ENCODE results near the gene AGAP5.

The AGAP5 gene

GRCh38 chr10:73627300-73627699 is 70.6 kb downstream of the AGAP5 start:
- Histone ChIP-seq H3K4me3 (ENCODE audit: control insufficient read depth in 1 of 7, extremely low read depth in 1 of 7, insufficient read depth in 4 of 7, low read depth in 2 of 7, low read length in 6 of 7) (peak overlapping the region in 1 of 7 experiments; percentile 11), H3K27ac (ENCODE audit: insufficient read depth in 1 of 2, low read depth in 1 of 2, low read length in 2 of 2, poor library complexity in 1 of 2, severe bottlenecking in 2 of 2) (peak overlapping the region in 1 of 2 experiments; percentile 99), H3K4me1 (ENCODE audit: control extremely low read depth in 1 of 4, control insufficient read depth in 4 of 4, insufficient read depth in 4 of 4, low read length in 3 of 4) (peaks cover 8 to 18% (median 13%) of the 10 kb centered on the region in 4 experiments), H3K36me3 (ENCODE audit: control insufficient read depth in 4 of 4, insufficient read depth in 4 of 4, low read length in 3 of 4) (no peaks in the 10 kb centered on the region), H3K27me3 (replicated peaks in 2 of 5; ENCODE audit: control insufficient read depth in 4 of 5, insufficient read depth in 5 of 5, low read length in 4 of 5) (no peaks in the 10 kb centered on the region), H3K9me3 (ENCODE audit: control extremely low read depth in 1 of 5, control insufficient read depth in 4 of 5, insufficient read depth in 2 of 5, low read depth in 1 of 5, low read length in 4 of 5) (no peaks in the 10 kb centered on the region)
- no peak for DNase-seq
- CTCF ChIA-PET, result interaction anchor here (0.9 to 4.2 kb wide), 5 partner anchors 17 to 98 kb away, joined by 3 to 19 read pairs (median 5); partner anchors contain the start of gene USP54
- POLR2A ChIA-PET, result no interaction called here
- 96% methylated on average over 3 of the region's 6 CpGs for WGBS (ENCODE audit: insufficient coverage)

- Histone ChIP-seq H3K4me3 (ENCODE audit: control insufficient read depth in 1 of 7, extremely low read depth in 1 of 7, insufficient read depth in 4 of 7, low read depth in 2 of 7, low read length in 6 of 7) (peak overlapping the region; percentile 68 to 98 (median 92)), H3K36me3 (ENCODE audit: control insufficient read depth in 4 of 4, insufficient read depth in 4 of 4, low read length in 3 of 4) (no peaks in the 10 kb centered on the region), H3K27ac (ENCODE audit: insufficient read depth in 1 of 2, low read depth in 1 of 2, low read length in 2 of 2, poor library complexity in 1 of 2, severe bottlenecking in 2 of 2) (peak overlapping the region; percentile 96 to 99), H3K27me3 (replicated peaks in 2 of 5; ENCODE audit: control insufficient read depth in 4 of 5, insufficient read depth in 5 of 5, low read length in 4 of 5) (no peaks in the 10 kb centered on the region), H3K9me3 (ENCODE audit: control extremely low read depth in 1 of 5, control insufficient read depth in 4 of 5, insufficient read depth in 2 of 5, low read depth in 1 of 5, low read length in 4 of 5) (no peaks in the 10 kb centered on the region), H3K4me1 (ENCODE audit: control extremely low read depth in 1 of 4, control insufficient read depth in 4 of 4, insufficient read depth in 4 of 4, low read length in 3 of 4) (peaks cover 8 to 18% (median 13%) of the 10 kb centered on the region in 4 experiments)
- WGBS (ENCODE audit: insufficient coverage), result under 1% methylated on average over 35 of the region's 42 CpGs
- CTCF ChIA-PET, result interaction anchor here (0.7 to 4.2 kb wide), 3 partner anchors 18 to 96 kb away, joined by 3 to 19 read pairs (median 7); no protein-coding TSS in a partner anchor
- POLR2A ChIA-PET, result interaction anchor here (0.6 to 1.0 kb wide), 4 partner anchors 118 to 1122 kb away, joined by 3 read pairs; partner anchors contain the start of genes PPP3CB and SEC24C
- peak; percentile 99 for DNase-seq
Observed at GRCh38 chr10:73625884-73626752, 71.8 kb downstream of the AGAP5 start.

DNA sequence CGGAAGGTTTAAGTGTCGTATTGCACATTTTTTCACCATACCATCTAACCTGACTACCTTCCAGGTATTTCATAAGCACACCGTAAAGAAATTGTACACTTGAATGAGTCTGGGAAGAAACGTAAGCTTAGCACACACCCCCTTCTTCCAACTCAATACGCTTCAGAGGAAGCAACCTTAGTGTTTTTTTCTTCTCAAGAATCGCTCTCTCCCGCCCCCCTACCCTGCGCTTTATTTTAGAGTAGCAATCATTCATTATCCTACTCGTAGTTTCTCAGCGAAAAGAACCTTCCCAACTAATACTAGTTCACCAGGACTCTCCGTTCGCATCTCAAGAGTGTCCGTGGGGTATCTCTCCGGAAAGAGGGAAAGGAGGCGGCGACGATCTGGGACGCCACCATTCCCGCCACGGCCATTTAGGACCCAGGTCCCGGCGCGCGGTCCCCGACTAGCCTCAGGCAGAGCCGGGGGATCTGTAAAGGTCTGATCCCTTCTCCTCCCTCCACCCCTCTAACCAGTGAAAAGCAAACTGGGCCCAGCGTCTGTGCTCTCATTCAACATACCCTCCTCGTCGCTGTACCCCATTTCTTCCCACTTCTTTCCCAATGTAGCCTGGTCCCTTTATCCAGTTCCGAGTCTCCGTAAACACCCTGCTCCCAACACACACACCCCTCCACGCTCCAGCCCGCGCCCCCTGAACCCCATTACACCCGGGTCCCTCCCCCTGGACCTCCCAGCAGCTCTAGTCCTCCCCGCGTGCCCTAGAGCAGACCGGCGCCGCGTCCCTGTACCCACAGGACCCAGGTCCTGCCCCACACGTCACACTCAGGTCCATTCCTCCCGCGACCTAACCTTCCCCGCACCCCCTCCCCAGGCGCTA is 72.7 kb downstream of the AGAP5 start:
- no peaks in the 10 kb centered on the region for H3K27me3 ChIP-seq (replicated peaks in 2 of 5; ENCODE audit: control insufficient read depth in 4 of 5, insufficient read depth in 5 of 5, low read length in 4 of 5)
- peak; percentile 45 to 67 (median 55) for DNase-seq
- peak overlapping the region; percentile 81 to 99 for H3K27ac ChIP-seq (ENCODE audit: insufficient read depth in 1 of 2, low read depth in 1 of 2, low read length in 2 of 2, poor library complexity in 1 of 2, severe bottlenecking in 2 of 2)
- H3K36me3 ChIP-seq (ENCODE audit: control insufficient read depth in 4 of 4, insufficient read depth in 4 of 4, low read length in 3 of 4), result no peaks in the 10 kb centered on the region
- POLR2A ChIA-PET, result interaction anchor here (0.6 to 1.0 kb wide), 3 partner anchors 119 to 628 kb away, joined by 3 read pairs; partner anchors contain the start of genes PPP3CB and SEC24C
- WGBS (ENCODE audit: insufficient coverage), result 0% methylated on average over 33 of the region's 46 CpGs
- H3K9me3 ChIP-seq (ENCODE audit: control extremely low read depth in 1 of 5, control insufficient read depth in 4 of 5, insufficient read depth in 2 of 5, low read depth in 1 of 5, low read length in 4 of 5), result no peaks in the 10 kb centered on the region
- H3K4me1 ChIP-seq (ENCODE audit: control extremely low read depth in 1 of 4, control insufficient read depth in 4 of 4, insufficient read depth in 4 of 4, low read length in 3 of 4), result peaks cover 8 to 18% (median 13%) of the 10 kb centered on the region in 4 experiments
- H3K4me3 ChIP-seq (ENCODE audit: control insufficient read depth in 1 of 7, extremely low read depth in 1 of 7, insufficient read depth in 4 of 7, low read depth in 2 of 7, low read length in 6 of 7), result peak overlapping the region; percentile 68 to 98 (median 92)
- CTCF ChIA-PET, result interaction anchor here (0.7 to 4.2 kb wide), 4 partner anchors 19 to 96 kb away, joined by 3 to 19 read pairs (median 5); no protein-coding TSS in a partner anchor
